Dermis lymphatic vessel endothelial cell (primary cell): ENCODE measurements around the gene C2. TPM values are rescaled to one million over a fixed set of nuclear protein-coding genes. Genes with fewer than 3 reads are reported as not detected.

Source experiments
- total RNA-seq: library from RNA; depleted of rRNA; stranded (reverse); fragments of >200 nt; gene quantifications from 2 replicates; pipeline ENCODE4 v1.2.1, GENCODE V29; 2014

The C2 gene
- total RNA-seq, result 0.17 and 0.22 TPM in 2 replicates

DNA sequence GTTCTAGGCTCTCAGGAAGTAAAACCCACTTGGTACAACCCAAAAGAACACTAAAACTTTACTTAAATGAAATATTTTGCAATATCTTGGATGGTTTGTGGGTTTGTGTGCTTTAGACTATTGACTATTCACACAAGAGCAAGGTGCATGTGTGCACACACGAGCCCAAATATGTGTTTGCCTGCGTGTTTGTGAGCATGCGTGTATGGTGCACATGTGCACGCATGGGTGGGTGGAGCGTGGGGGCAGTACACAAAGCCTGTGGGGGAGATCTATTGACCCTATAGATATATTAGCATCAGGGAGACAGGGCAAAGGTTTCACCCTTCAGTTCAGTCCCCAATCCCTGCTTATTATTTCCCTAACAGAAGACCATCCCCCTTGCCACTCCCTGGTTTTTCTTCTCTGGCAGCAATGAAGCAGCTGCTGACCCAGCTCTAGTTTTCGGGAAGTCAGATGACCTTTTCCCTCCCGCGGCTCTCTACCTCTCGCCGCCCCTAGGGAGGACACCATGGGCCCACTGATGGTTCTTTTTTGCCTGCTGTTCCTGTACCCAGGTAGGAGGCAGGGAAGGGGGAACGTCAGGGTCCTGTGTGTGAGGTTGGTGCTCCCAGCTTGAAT, at the start of gene C2:
Gene C2 (plus strand): TSS at position 476 of the 621 bp plus-strand sequence. CDS start 36 bp downstream, at position 512.

DNA sequence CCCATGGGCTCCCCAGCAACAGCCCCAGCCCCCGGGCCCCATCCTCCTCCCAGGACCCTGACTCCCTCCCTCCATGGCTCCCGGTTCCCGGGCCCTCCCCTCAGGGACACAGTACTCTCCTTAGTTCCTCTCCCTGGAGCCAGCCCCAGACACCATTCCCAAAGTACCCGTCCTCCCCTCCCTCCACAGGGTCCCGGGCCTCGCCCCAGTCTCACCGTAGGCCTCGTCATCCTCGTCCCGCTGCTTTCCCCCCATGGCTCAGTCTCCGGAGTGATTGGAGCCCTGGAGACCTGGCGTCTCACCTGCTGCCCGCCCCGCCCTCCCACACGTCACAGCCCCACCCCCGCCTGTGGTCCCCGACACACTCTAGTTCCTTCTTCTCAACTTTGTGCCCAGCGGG, 48.8 kb upstream of the C2 start, which contains the start of gene SLC44A4:
Gene SLC44A4 (minus strand): TSS at position 272 of the 400 bp plus-strand sequence. CDS start 17 bp downstream, at position 255.

DNA sequence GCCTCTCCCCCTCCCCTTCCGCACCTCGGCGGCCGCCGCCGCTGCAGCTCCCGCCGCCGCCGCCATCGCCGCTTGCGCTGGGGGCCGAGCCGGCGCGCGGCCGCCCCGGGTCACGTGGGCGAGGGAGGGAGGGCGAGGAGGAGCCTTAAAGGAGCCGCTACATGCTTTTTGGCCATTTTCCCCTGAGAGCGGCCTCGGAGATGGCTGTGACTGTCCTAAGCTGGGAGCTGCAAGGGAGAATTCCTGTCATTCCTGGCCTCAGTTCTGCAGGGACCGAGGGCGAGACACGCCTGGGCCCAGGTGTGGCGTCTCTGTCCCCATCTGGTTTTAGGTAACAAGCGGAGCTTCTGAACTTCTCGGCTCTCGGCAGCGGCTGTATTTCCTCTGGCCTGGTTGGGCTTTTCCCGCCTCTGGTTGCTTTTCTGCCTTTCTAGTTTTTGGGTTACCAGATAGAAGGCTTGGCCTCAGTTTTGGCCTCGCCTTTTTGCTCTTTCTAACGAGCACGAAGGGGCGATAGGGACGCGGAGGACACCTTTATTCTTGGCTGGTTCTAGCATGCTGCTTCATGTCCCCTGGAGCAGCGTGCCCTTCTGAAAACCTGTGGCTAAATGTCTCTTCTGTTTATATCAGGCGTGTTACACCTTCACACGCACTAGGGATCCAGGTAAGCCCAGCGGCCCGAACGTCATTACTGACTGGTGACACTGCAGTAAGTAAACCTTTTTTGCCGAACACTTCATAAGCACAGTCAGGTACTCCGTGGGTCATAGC, 29.7 kb upstream of the C2 start, which contains the start of gene EHMT2:
Gene EHMT2 (minus strand): TSS at position 87 of the 771 bp plus-strand sequence. CDS start 21 bp downstream, at position 66.

DNA sequence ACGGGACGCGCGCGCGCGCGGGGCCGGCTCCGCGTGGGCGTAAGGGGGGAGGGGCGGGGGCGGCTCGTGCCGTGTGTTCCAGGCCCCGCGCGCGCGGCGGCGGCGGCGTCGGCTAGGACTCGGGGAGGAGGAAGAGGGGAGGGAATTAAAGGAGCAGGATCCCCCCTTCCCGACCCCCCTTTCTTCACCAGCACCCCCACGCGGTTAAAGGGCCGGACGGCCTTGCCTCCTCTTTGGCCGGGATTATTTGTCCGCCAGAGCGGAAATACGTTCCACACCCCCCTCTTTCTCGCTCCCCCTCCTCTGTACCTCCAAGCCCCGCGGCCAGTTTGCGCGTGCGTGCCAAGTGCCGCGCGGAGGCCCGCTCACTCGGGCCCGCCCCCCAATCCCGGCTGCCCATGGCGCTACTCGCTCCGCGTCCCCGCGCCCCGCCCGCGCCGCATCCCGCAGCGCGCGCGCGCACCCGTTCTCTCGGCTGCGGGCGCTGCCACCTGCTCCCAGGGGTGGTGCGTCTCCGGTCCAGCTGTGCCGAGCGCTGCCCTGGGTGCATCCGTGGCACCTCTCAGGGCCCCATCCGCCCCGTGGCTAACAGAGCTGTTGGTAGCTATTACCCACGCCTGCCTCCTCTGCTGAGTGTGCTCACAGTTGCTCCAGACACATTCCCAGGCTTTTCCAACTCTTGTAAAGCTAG, 25.4 kb upstream of the C2 start, which contains the start of gene ZBTB12:
Gene ZBTB12 (minus strand): TSS at position 134 of the 691 bp plus-strand sequence. CDS start 781 bp downstream, outside the sequence.

DNA sequence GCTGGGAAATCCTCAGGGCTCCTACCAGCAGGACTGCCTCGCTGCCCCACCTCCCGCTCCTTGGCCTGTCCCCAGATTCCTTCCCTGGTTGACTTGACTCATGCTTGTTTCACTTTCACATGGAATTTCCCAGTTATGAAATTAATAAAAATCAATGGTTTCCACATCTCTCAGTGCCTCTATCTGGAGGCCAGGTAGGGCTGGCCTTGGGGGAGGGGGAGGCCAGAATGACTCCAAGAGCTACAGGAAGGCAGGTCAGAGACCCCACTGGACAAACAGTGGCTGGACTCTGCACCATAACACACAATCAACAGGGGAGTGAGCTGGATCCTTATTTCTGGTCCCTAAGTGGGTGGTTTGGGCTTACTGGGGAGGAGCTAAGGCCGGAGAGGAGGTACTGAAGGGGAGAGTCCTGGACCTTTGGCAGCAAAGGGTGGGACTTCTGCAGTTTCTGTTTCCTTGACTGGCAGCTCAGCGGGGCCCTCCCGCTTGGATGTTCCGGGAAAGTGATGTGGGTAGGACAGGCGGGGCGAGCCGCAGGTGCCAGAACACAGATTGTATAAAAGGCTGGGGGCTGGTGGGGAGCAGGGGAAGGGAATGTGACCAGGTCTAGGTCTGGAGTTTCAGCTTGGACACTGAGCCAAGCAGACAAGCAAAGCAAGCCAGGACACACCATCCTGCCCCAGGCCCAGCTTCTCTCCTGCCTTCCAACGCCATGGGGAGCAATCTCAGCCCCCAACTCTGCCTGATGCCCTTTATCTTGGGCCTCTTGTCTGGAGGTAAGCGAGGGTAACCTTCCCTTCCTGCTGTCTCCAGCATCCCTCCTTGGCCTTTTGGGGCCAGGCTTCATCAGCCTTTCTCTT, 18.2 kb downstream of the C2 start, which contains the start of gene CFB:
Gene CFB (plus strand): TSS at position 589 of the 863 bp plus-strand sequence. CDS start 127 bp downstream, at position 716.

DNA sequence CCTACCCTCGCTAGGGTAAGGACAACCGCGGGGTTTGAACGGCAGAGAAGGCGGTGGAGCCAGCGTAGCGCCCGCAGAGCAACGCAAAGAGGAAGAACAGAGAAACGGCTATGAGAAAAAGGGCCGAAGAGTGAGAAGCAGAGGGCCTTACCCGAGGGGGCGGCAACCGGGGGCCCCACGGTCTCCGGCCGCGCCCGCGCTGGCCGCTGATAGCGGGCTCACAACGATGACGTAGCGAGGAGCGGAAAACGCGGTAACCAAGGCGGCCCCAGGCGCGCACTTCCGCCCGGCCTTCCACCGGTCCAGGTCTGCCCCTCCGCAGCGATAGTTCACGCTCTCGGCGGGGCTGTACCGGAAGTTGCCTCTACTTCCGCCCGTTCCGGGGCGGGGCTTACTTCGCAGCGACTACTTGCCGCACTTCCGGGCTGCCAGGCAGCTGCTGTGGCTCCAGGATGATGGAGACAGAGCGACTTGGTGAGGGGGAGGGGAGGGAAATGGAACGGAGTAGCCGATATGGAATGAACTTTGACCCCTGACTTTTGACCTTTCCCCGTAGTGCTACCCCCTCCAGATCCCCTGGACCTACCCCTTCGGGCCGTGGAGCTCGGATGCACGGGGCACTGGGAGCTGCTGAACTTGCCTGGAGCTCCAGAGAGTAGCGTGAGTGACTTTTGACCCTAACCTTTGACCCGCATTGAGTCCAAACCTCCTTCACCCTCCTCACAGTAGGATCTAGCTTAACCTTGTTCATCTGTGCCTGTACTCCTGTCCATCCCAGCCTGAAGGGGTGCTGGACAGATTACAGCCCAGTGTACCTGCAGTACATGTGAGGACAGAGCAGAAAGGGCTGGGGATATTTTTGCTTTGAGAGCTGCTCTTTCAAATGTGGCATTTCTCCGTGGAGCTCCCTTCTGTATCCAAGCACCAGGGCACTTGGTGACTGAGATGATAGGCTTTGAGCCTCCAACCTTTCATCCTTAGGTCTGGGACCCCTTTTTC, 31.5 kb downstream of the C2 start, which contains the start of the genes NELFE and SKIC2:
Gene NELFE (minus strand): TSS at position 231 of the 999 bp plus-strand sequence. CDS start 525 bp downstream, outside the sequence.
Gene SKIC2 (plus strand): TSS at position 435 of the 999 bp plus-strand sequence. CDS start 18 bp downstream, at position 453.

DNA sequence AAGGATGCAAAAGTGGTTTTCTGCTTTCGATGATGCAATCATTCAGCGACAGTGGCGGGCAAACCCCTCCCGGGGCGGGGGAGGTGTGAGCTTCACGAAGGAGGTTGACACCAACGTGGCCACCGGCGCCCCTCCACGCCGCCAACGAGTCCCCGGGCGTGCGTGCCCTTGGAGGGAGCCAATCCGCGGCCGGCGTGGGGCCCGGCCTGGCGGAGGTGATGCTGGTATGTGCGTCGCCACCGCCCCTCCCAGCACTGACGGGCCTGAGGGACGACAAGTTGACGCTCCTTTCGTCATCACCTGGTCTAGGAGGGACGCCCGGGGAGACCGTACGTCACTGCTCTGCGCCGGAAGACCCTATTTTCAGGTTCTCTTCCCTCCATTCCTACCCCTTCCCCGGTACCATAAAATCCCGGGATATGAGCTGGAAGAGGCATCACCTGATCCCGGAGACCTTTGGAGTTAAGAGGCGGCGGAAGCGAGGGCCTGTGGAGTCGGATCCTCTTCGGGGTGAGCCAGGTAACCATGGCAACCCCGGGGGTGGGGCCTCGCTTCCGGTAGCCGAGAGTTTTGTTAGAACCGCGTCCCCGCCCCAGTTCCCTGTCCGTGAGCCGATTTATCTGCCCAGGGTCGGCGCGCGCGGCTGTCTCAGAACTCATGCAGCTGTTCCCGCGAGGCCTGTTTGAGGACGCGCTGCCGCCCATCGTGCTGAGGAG, 44.6 kb downstream of the C2 start, which contains the start of gene DXO:
Gene DXO (minus strand): TSS at position 146 of the 716 bp plus-strand sequence. CDS start 463 bp downstream, outside the sequence.

DNA sequence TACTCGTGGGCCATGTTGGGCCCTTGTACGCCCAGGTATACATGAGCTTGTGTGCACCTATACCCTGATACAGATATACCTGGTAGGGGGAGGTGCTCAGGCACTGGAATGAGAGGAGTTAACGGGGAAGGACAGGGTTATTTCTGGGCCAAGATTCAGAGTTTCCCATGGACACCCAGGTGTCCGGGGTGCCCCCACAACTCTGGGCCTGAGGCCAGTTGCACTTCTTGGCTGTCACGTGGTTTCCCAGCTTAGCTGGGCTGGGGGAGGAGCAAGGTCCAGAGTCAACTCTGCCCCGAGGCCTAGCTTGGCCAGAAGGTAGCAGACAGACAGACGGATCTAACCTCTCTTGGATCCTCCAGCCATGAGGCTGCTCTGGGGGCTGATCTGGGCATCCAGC, 54.2 kb downstream of the C2 start, which contains the start of gene C4A:
Gene C4A (plus strand): TSS at position 314 of the 400 bp plus-strand sequence. CDS start 51 bp downstream, at position 365.

Other genes starting within 250 kb of the C2 start
- gene LY6G5C, start 246.7 kb upstream of the C2 start, total RNA-seq, result 1.4 and 1.5 TPM in 2 replicates
- 52.7 and 62.4 TPM in 2 replicates for gene ABHD16A, start 224.4 kb upstream of the C2 start, total RNA-seq
- gene LY6G6F, start 220.9 kb upstream of the C2 start, total RNA-seq, result not detected in 2 replicates
- not detected in 2 replicates for gene LY6G6D, start 212.4 kb upstream of the C2 start, total RNA-seq
- gene LY6G6C, start 206.0 kb upstream of the C2 start, total RNA-seq, result not detected in 2 replicates
- gene MPIG6B, start 204.3 kb upstream of the C2 start, total RNA-seq, result not detected in 2 replicates
- gene DDAH2, start 198.4 kb upstream of the C2 start, total RNA-seq, result 122 and 139 TPM in 2 replicates
- 545 and 566 TPM in 2 replicates for gene CLIC1, start 191.2 kb upstream of the C2 start, total RNA-seq
- 2.3 and 3.0 TPM in 2 replicates for gene MSH5, start 187.7 kb upstream of the C2 start, total RNA-seq
- gene SAPCD1, start 165.1 kb upstream of the C2 start, total RNA-seq, result 2.2 and 8.0 TPM in 2 replicates
- gene VWA7, start 150.4 kb upstream of the C2 start, total RNA-seq, result 0.09 and 0.22 TPM in 2 replicates
- 31.2 and 36.4 TPM in 2 replicates for gene VARS1, start 132.0 kb upstream of the C2 start, total RNA-seq
- 22.2 and 26.3 TPM in 2 replicates for gene LSM2, start 120.8 kb upstream of the C2 start, total RNA-seq
- 1.2 and 1.5 TPM in 2 replicates for gene HSPA1L, start 112.4 kb upstream of the C2 start, total RNA-seq
- 78.6 and 81.2 TPM in 2 replicates for gene HSPA1A, start 112.2 kb upstream of the C2 start, total RNA-seq
- 16.9 and 34.6 TPM in 2 replicates for gene HSPA1B, start 100.0 kb upstream of the C2 start, total RNA-seq
- gene NEU1, start 64.9 kb upstream of the C2 start, total RNA-seq, result 43.3 and 54.0 TPM in 2 replicates
- gene SLC44A4, start 48.7 kb upstream of the C2 start, total RNA-seq, result not detected in 2 replicates
- 24.9 and 29.6 TPM in 2 replicates for gene EHMT2, start 30.0 kb upstream of the C2 start, total RNA-seq
- 2.4 and 2.8 TPM in 2 replicates for gene ZBTB12, start 25.6 kb upstream of the C2 start, total RNA-seq
- gene CFB, start 18.4 kb downstream of the C2 start, total RNA-seq, result 0.09 and 0.22 TPM in 2 replicates
- 68.1 and 76.8 TPM in 2 replicates for gene NELFE, start 31.3 kb downstream of the C2 start, total RNA-seq
- gene SKIC2, start 31.5 kb downstream of the C2 start, total RNA-seq, result 23.6 and 24.9 TPM in 2 replicates
- gene DXO, start 44.4 kb downstream of the C2 start, total RNA-seq, result 7.3 and 8.3 TPM in 2 replicates
- 1.0 and 1.3 TPM in 2 replicates for gene C4A, start 54.3 kb downstream of the C2 start, total RNA-seq
- gene C4B, start 87.1 kb downstream of the C2 start, total RNA-seq, result 1.1 and 1.3 TPM in 2 replicates
- gene CYP21A2, start 110.7 kb downstream of the C2 start, total RNA-seq, result under 0.01 TPM in 2 replicates
- gene TNXB, start 181.6 kb downstream of the C2 start, total RNA-seq, result 10.1 and 17.2 TPM in 2 replicates
- gene ATF6B, start 200.5 kb downstream of the C2 start, total RNA-seq, result 11.9 and 13.2 TPM in 2 replicates
- gene FKBPL, start 202.6 kb downstream of the C2 start, total RNA-seq, result 6.0 and 7.4 TPM in 2 replicates
- gene PRRT1, start 224.2 kb downstream of the C2 start, total RNA-seq, result under 0.01 TPM in 1 of 2 replicates, not detected in the other
- 53.0 and 75.2 TPM in 2 replicates for gene PPT2, start 226.4 kb downstream of the C2 start, total RNA-seq
- 1.3 and 2.8 TPM in 2 replicates for gene EGFL8, start 236.9 kb downstream of the C2 start, total RNA-seq
- gene AGPAT1, start 248.4 kb downstream of the C2 start, total RNA-seq, result 7.9 and 8.1 TPM in 2 replicates